Measurements from ENCODE around the gene MRPL20.
"Not testable (repeated sequence)": the region's sequence is repeated elsewhere in the genome, so short reads cannot be mapped to it uniquely, and the experiment has no call there.

MRPL20 gene

GRCh38 chr1:1385339-1385738 lies 21.8 kb downstream of the MRPL20 start:
- DNase-seq (ENCODE audit: low spot score) = not testable (repeated sequence)

- peak; percentile 6 for DNase-seq (ENCODE audit: low spot score)
Observed at GRCh38 chr1:1381294-1381693, 25.8 kb downstream of the MRPL20 start.

GRCh38 chr1:1380860-1381259 lies 26.2 kb downstream of the MRPL20 start:
- DNase-seq (ENCODE audit: low spot score) = peak; percentile 4

- no peak for DNase-seq (ENCODE audit: low spot score)
Observed at GRCh38 chr1:1377540-1378205, 29.4 kb downstream of the MRPL20 start.

GRCh38 chr1:1376551-1377226 lies 30.4 kb downstream of the MRPL20 start:
- DNase-seq (ENCODE audit: low spot score) = no peak

GRCh38 chr1:1374929-1375662 lies 32.0 kb downstream of the MRPL20 start, which contains the start of gene AURKAIP1:
TSS of gene AURKAIP1 (minus strand) at chr1:1375207. CDS start at chr1:1374756, 451 bp downstream.
- peak; percentile 98 for DNase-seq (ENCODE audit: low spot score)

GRCh38 chr1:1374589-1374928 lies 32.5 kb downstream of the MRPL20 start:
- DNase-seq (ENCODE audit: low spot score) = no peak

GRCh38 chr1:1373815-1374588 lies 33.1 kb downstream of the MRPL20 start:
- no peak for DNase-seq (ENCODE audit: low spot score)

- no peak for DNase-seq (ENCODE audit: low spot score)
Observed at GRCh38 chr1:1373051-1373814, 33.9 kb downstream of the MRPL20 start.

GRCh38 chr1:1371746-1372711 lies 35.1 kb downstream of the MRPL20 start:
- peak; percentile 79 for DNase-seq (ENCODE audit: low spot score)

- peak; percentile 41 for DNase-seq (ENCODE audit: low spot score)
Observed at GRCh38 chr1:1371364-1371745, 35.7 kb downstream of the MRPL20 start.

GRCh38 chr1:1370771-1371300 lies 36.3 kb downstream of the MRPL20 start:
- no peak for DNase-seq (ENCODE audit: low spot score)

GRCh38 chr1:1370094-1370493 lies 37.0 kb downstream of the MRPL20 start:
- not testable (repeated sequence) for DNase-seq (ENCODE audit: low spot score)

- no peak for DNase-seq (ENCODE audit: low spot score)
Observed at GRCh38 chr1:1367315-1367714, 39.8 kb downstream of the MRPL20 start.

- DNase-seq (ENCODE audit: low spot score) = no peak
Observed at GRCh38 chr1:1366699-1367066, 40.4 kb downstream of the MRPL20 start.

- DNase-seq (ENCODE audit: low spot score) = no peak
Observed at GRCh38 chr1:1365875-1366698, 41.0 kb downstream of the MRPL20 start.

GRCh38 chr1:1364266-1364665 lies 42.8 kb downstream of the MRPL20 start:
- no peak for DNase-seq (ENCODE audit: low spot score)

GRCh38 chr1:1361982-1362423 lies 45.1 kb downstream of the MRPL20 start:
- DNase-seq (ENCODE audit: low spot score) = peak; percentile 85

Measured in AG20443 (cell line).